Neural cell (in vitro differentiated cells): ENCODE results near the gene STK24. TPM values are rescaled to one million over a fixed set of nuclear protein-coding genes. Genes with fewer than 3 reads are reported as not detected.
A peak's percentile ranks its signal among the peaks of the same experiment; 100 is the strongest.

ENCODE experiments used
- H2AFZ ChIP-seq: fragments of 200-600, 300-800 bp; sonication (generic), shearing (Covaris generic); 2 replicates; pipeline ENCODE4 v1.6.0; 2014; ENCODE audit warnings: low read depth, mild to moderate bottlenecking, antibody characterized with exemption, low read length, moderate library complexity
- H3F3A ChIP-seq: fragments of 200-600 bp; shearing (Covaris generic); 2 replicates; pipeline ENCODE4 v1.6.1; 2016; ENCODE audit warnings: mild to moderate bottlenecking, moderate library complexity, mixed read lengths, antibody characterized with exemption, low read length; ENCODE audit not compliant: insufficient read depth, poor library complexity, severe bottlenecking
- H3K27ac ChIP-seq: fragments of 200-600, 300-800 bp; sonication (generic), shearing (Covaris generic); 2 replicates; pipeline ENCODE4 v1.5.1; 2014; ENCODE audit warnings: mild to moderate bottlenecking, low read length, moderate library complexity
- H3K27me3 ChIP-seq: fragments of 300-800, 200-600 bp; sonication (generic), shearing (Covaris generic); 2 replicates; pipeline ENCODE4 v1.6.0; 2014; ENCODE audit warnings: mild to moderate bottlenecking, low read depth, low read length, moderate library complexity; ENCODE audit not compliant: insufficient read depth
- H3K36me3 ChIP-seq: fragments of 300-800, 200-600 bp; sonication (generic), shearing (Covaris generic); 2 replicates; pipeline ENCODE4 v1.5.1; 2014; ENCODE audit warnings: mild to moderate bottlenecking, antibody characterized with exemption, low read length, moderate library complexity; ENCODE audit not compliant: insufficient read depth
- H3K4me2 ChIP-seq: fragments of 300-800, 200-600 bp; sonication (generic), shearing (Covaris generic); 2 replicates; pipeline ENCODE4 v1.6.0; 2014; ENCODE audit warnings: mild to moderate bottlenecking, low read length
- H3K4me3 ChIP-seq: fragments of 300-800, 200-600 bp; sonication (generic), shearing (Covaris generic); 2 replicates; pipeline ENCODE4 v1.5.1; 2014; ENCODE audit warnings: mild to moderate bottlenecking, low read length, moderate library complexity
- H3K79me2 ChIP-seq: fragments of 200-600 bp; shearing (Covaris generic); replicated peaks from 2 replicates; pipeline ENCODE4 v1.6.0; 2014; ENCODE audit warnings: mild to moderate bottlenecking, low read length, moderate library complexity; ENCODE audit not compliant: insufficient read depth
- H3K9ac ChIP-seq: fragments of 300-800, 200-600 bp; sonication (generic), shearing (Covaris generic); 2 replicates; pipeline ENCODE4 v1.6.1; 2016; ENCODE audit warnings: mild to moderate bottlenecking, low read length, mixed read lengths
- H3K9me2 ChIP-seq: fragments of 200-600 bp; shearing (Covaris generic); 2 replicates; pipeline ENCODE4 v1.6.1; 2016; ENCODE audit warnings: mild to moderate bottlenecking, low read length, mixed read lengths; ENCODE audit not compliant: insufficient read depth
- H3K9me3 ChIP-seq: fragments of 200-600, 300-800 bp; sonication (generic), shearing (Covaris generic); 2 replicates; pipeline ENCODE4 v1.6.1; 2016; ENCODE audit warnings: mild to moderate bottlenecking, mixed run types, low read length, moderate library complexity, mixed read lengths
- H4K20me1 ChIP-seq: fragments of 200-600 bp; shearing (Covaris generic); 2 replicates; pipeline ENCODE4 v1.6.1; 2016; ENCODE audit warnings: mild to moderate bottlenecking, mixed run types; ENCODE audit not compliant: insufficient read depth
- EP300 ChIP-seq: fragments of 450-650 bp; conservative IDR thresholded peaks from 2 replicates; pipeline ENCODE4 v1.6.1; 2014; ENCODE audit warnings: antibody characterized with exemption, mild to moderate bottlenecking, moderate library complexity; ENCODE audit not compliant: poor library complexity, severe bottlenecking
- EZH2 ChIP-seq: fragments of 200-600, 300-800 bp; shearing (Covaris generic), sonication (generic); IDR thresholded peaks from 2 replicates; pipeline ENCODE4 v1.6.1; 2014; ENCODE audit warnings: antibody characterized with exemption, low read length, borderline replicate concordance, mild to moderate bottlenecking; ENCODE audit not compliant: insufficient read depth, poor library complexity, severe bottlenecking
- MXI1 ChIP-seq: fragments of 450-650 bp; conservative IDR thresholded peaks from 2 replicates; pipeline ENCODE4 v1.6.1; 2014; ENCODE audit warnings: antibody characterized with exemption, mild to moderate bottlenecking; ENCODE audit not compliant: poor library complexity, severe bottlenecking
- POLR2AphosphoS5 ChIP-seq: IDR thresholded peaks from 2 replicates; pipeline ENCODE4 v1.6.1; 2012
- RAD21 ChIP-seq: fragments of 450-650 bp; conservative IDR thresholded peaks from 2 replicates; pipeline ENCODE4 v1.6.1; 2014; ENCODE audit warnings: antibody characterized with exemption, mild to moderate bottlenecking, moderate library complexity
- SMC3 ChIP-seq: fragments of 450-650 bp; conservative IDR thresholded peaks from 2 replicates; pipeline ENCODE4 v1.6.1; 2014; ENCODE audit warnings: antibody characterized with exemption, mild to moderate bottlenecking, moderate library complexity; ENCODE audit not compliant: poor library complexity
- TAF1 ChIP-seq: IDR thresholded peaks from 2 replicates; pipeline ENCODE4 v1.6.1; 2012; ENCODE audit warnings: low read depth
- polyA plus RNA-seq: library from polyadenylated mRNA; depleted of rRNA; stranded (reverse); fragments of >200 nt; gene quantifications from 2 replicates; pipeline ENCODE4 v1.2.3, GENCODE V29; 2014
- TF ChIP-seq, protein P1 (sequence below): fragments of 450-650 bp; IDR thresholded peaks from 2 replicates; pipeline ENCODE4 v1.5.1; 2014; ENCODE audit warnings: antibody characterized with exemption, mild to moderate bottlenecking, moderate library complexity; ENCODE audit not compliant: poor library complexity, severe bottlenecking
- TF ChIP-seq, protein P2 (sequence below): IDR thresholded peaks from 2 replicates; pipeline ENCODE4 v1.6.1; 2012; ENCODE audit warnings: borderline replicate concordance

The STK24 gene
- polyA plus RNA-seq, 1 donor from 2014 or later, result 66.0 TPM

DNA sequence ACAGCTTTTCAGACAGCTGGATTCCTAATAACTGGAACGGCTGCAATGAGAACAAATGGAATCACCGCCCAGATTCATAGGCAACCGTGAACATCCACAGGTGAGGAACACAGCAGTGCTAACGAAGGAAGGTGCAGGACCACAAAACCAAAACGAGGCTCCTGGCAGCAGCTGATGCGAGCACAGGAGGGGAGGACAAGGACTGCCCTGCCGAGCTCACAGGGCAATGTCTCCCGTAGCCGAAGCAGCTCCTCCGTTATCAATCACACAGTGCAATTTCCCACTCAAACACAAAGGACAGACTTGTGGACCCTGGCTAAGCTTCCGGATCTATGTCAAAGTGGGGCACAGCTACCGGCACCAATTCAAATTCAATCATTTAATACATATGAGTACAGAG lies 70.6 kb downstream of the STK24 start:
- no peaks in the 10 kb centered on the region for H3K9me2 ChIP-seq
- no peaks in the 10 kb centered on the region for H4K20me1 ChIP-seq
- no peak overlapping the region for H3K27ac ChIP-seq
- H3K4me3 ChIP-seq, result peak overlapping the region; percentile 26
- no peaks in the 10 kb centered on the region for H3K9me3 ChIP-seq
- H3K9ac ChIP-seq, result no peak overlapping the region
- H3F3A ChIP-seq, result no peaks in the 10 kb centered on the region
- H3K27me3 ChIP-seq, result no peaks in the 10 kb centered on the region
- no peak overlapping the region for H2AFZ ChIP-seq
- H3K79me2 ChIP-seq, result peaks cover 15% of the 10 kb centered on the region
- TF ChIP-seq RAD21 (no peak), TAF1 (no peak), SMC3 (no peak), EZH2 (no peak), MXI1 (no peak), EP300 (no peak), POLR2AphosphoS5 (no peak)
- TF ChIP-seq, protein P1, sequence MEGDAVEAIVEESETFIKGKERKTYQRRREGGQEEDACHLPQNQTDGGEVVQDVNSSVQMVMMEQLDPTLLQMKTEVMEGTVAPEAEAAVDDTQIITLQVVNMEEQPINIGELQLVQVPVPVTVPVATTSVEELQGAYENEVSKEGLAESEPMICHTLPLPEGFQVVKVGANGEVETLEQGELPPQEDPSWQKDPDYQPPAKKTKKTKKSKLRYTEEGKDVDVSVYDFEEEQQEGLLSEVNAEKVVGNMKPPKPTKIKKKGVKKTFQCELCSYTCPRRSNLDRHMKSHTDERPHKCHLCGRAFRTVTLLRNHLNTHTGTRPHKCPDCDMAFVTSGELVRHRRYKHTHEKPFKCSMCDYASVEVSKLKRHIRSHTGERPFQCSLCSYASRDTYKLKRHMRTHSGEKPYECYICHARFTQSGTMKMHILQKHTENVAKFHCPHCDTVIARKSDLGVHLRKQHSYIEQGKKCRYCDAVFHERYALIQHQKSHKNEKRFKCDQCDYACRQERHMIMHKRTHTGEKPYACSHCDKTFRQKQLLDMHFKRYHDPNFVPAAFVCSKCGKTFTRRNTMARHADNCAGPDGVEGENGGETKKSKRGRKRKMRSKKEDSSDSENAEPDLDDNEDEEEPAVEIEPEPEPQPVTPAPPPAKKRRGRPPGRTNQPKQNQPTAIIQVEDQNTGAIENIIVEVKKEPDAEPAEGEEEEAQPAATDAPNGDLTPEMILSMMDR, result no peak
- TF ChIP-seq, protein P2, sequence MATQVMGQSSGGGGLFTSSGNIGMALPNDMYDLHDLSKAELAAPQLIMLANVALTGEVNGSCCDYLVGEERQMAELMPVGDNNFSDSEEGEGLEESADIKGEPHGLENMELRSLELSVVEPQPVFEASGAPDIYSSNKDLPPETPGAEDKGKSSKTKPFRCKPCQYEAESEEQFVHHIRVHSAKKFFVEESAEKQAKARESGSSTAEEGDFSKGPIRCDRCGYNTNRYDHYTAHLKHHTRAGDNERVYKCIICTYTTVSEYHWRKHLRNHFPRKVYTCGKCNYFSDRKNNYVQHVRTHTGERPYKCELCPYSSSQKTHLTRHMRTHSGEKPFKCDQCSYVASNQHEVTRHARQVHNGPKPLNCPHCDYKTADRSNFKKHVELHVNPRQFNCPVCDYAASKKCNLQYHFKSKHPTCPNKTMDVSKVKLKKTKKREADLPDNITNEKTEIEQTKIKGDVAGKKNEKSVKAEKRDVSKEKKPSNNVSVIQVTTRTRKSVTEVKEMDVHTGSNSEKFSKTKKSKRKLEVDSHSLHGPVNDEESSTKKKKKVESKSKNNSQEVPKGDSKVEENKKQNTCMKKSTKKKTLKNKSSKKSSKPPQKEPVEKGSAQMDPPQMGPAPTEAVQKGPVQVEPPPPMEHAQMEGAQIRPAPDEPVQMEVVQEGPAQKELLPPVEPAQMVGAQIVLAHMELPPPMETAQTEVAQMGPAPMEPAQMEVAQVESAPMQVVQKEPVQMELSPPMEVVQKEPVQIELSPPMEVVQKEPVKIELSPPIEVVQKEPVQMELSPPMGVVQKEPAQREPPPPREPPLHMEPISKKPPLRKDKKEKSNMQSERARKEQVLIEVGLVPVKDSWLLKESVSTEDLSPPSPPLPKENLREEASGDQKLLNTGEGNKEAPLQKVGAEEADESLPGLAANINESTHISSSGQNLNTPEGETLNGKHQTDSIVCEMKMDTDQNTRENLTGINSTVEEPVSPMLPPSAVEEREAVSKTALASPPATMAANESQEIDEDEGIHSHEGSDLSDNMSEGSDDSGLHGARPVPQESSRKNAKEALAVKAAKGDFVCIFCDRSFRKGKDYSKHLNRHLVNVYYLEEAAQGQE, result no peak
- H3K4me2 ChIP-seq, result no peak overlapping the region
- H3K36me3 ChIP-seq, result no peaks in the 10 kb centered on the region

DNA sequence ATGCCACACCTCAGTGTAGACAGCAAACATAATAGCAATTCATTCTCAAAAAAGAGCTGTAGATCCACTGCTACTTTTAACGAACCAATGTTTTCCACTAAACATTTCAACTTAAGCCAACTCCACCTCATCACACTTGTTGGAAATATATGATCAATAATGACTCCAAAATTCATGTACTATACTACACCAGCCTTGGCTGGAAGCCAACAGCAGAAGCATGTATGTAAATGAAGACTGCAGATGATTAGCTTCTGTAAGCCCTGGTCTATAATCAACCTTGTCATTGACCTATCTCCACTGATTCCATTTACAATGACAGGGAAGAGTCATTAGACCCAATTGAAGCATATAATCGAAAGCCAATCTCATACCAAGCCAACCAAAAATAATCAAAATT lies 71.7 kb downstream of the STK24 start:
- Histone ChIP-seq H3K79me2 (peaks cover 7% of the 10 kb centered on the region), H2AFZ (no peak overlapping the region), H3K36me3 (no peaks in the 10 kb centered on the region), H3K27me3 (no peaks in the 10 kb centered on the region), H3K9ac (no peak overlapping the region), H3K9me3 (no peaks in the 10 kb centered on the region), H3F3A (no peaks in the 10 kb centered on the region), H3K4me2 (no peak overlapping the region), H4K20me1 (no peaks in the 10 kb centered on the region), H3K27ac (no peak overlapping the region), H3K4me3 (no peak overlapping the region), H3K9me2 (no peaks in the 10 kb centered on the region)
- TF ChIP-seq MXI1 (no peak), SMC3 (no peak), POLR2AphosphoS5 (no peak), EP300 (no peak)
